Colonic mucosa (tissue), 4 donors: ENCODE results near the gene DOK4. TPM values are rescaled to one million over a fixed set of nuclear protein-coding genes. Genes with fewer than 3 reads are reported as not detected.

Source experiments
- DNase-seq: peaks from one replicate; pipeline ENCODE4 v3.0.0-alpha.2; 2020
- H3K27ac ChIP-seq: fragments of 200-600 bp; one replicate; pipeline ENCODE4 v1.8.0; 2021
- H3K27me3 ChIP-seq: fragments of 200-600 bp; one replicate; pipeline ENCODE4 v1.8.0; 2021
- H3K36me3 ChIP-seq: fragments of 200-600 bp; one replicate; pipeline ENCODE4 v1.8.0; 2021
- H3K4me1 ChIP-seq: fragments of 200-600 bp; one replicate; pipeline ENCODE4 v1.8.0; 2021; ENCODE audit warnings: mild to moderate bottlenecking
- H3K4me3 ChIP-seq: fragments of 200-600 bp; one replicate; pipeline ENCODE4 v1.8.0; 2021
- H3K9ac ChIP-seq, 2 donors: one replicate each; pipeline ENCODE4 v1.7.0; 2013; ENCODE audit warnings: control low read depth in 2 of 2, low read depth in 2 of 2, low read length in 2 of 2
- H3K9me3 ChIP-seq: fragments of 200-600 bp; one replicate; pipeline ENCODE4 v1.8.0; 2021
- intact Hi-C: fragments of 100-400 bp; cut with DNase I; formaldehyde crosslinking; loops from one replicate; pipeline ENCODE4 v1.14.1; 2022
- total RNA-seq, 2 donors: library from RNA; stranded (reverse); fragmentation: NEBNext Ultra II Directional in 1 of 2; extraction: Animal tissue kit (Norgen Biotek cat#: 25700) in 1 of 2; gene quantifications; one replicate each; pipeline ENCODE4 v1.2.1, GENCODE V29; 2021
- TF ChIP-seq, protein P1 (sequence below): fragments of 200-600 bp; IDR thresholded peaks from one replicate; pipeline ENCODE4 v1.8.0; 2022; ENCODE audit warnings: antibody characterized with exemption, mild to moderate bottlenecking
- donor health status: healthy.
- donor health status: DM: no; HTN: no; CAD: no.
- donor health status: DM: no; HTN: no; CAD: no.

The DOK4 gene
- total RNA-seq, 2 donors from 2014 or later: 121 to 141 TPM

DNA sequence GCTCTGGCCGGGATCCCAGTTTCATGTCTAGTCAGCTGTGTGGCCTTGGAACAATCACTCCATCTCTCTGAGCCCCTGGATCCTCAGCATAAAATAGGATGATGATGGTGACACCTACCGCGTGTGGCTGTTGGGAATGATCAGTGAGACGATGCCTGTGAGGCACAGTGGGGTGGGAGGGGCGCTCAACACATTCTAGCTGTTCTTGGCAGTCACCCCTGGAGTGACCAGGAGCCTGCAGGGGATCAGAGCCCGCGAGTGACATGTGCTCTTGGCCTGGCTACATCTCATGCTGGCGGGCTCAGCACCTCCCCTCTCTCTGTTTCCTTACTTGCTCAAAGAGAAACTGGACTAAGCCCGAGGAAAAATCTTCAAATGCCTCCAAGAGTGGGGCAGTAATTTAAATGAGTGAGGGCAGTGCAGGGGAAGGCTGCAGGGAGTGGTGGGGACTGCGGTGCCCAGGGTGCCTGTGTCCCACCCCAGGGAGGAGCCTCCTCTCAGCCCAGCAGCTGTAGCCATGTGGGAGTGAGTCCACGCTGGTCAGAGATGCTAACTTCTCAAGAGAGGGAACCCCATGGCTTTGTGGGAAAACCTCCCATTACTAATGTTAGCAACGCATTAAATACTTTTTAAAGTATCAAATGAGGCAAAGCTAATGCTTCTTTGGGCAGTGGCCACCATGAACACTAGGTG, 23.1 kb upstream of the DOK4 start:
- Histone ChIP-seq H3K4me3 (no peak overlapping the region), H3K27me3 (no peaks in the 10 kb centered on the region), H3K4me1 (no peaks in the 10 kb centered on the region), H3K9me3 (no peaks in the 10 kb centered on the region), H3K9ac (no peak overlapping the region), H3K27ac (no peak overlapping the region), H3K36me3 (no peaks in the 10 kb centered on the region)
- intact Hi-C loops: no loop called here
- no peak for DNase-seq
- TF ChIP-seq, protein P1, sequence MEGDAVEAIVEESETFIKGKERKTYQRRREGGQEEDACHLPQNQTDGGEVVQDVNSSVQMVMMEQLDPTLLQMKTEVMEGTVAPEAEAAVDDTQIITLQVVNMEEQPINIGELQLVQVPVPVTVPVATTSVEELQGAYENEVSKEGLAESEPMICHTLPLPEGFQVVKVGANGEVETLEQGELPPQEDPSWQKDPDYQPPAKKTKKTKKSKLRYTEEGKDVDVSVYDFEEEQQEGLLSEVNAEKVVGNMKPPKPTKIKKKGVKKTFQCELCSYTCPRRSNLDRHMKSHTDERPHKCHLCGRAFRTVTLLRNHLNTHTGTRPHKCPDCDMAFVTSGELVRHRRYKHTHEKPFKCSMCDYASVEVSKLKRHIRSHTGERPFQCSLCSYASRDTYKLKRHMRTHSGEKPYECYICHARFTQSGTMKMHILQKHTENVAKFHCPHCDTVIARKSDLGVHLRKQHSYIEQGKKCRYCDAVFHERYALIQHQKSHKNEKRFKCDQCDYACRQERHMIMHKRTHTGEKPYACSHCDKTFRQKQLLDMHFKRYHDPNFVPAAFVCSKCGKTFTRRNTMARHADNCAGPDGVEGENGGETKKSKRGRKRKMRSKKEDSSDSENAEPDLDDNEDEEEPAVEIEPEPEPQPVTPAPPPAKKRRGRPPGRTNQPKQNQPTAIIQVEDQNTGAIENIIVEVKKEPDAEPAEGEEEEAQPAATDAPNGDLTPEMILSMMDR: no peak

DNA sequence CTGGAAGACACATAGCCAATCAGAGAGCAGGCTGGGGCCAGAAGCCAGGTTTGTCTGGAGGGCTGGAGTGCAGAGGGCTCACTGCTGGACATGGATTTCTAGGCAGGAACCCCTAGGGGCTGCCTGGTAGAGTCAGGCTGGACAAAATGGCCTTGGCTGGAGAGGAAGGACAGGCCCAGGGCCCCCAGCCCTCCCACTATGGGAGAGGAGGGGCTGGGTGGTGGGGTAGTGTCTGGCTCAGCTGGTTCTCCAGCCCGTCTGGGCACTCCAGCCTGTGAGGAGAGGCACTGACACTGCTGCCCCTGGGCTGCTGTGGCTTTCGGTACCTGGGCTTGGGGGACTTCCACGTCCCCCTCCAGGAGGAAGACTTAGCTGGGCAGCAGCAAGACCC, 21.7 kb upstream of the DOK4 start:
- no peaks in the 10 kb centered on the region for H3K9me3 ChIP-seq
- no peak overlapping the region for H3K9ac ChIP-seq
- no peak overlapping the region for H3K27ac ChIP-seq
- TF ChIP-seq, protein P1: no peak
- intact Hi-C loops: no loop called here
- H3K27me3 ChIP-seq: no peaks in the 10 kb centered on the region
- no peaks in the 10 kb centered on the region for H3K36me3 ChIP-seq
- H3K4me3 ChIP-seq: no peak overlapping the region
- H3K4me1 ChIP-seq: no peaks in the 10 kb centered on the region
- DNase-seq: no peak

DNA sequence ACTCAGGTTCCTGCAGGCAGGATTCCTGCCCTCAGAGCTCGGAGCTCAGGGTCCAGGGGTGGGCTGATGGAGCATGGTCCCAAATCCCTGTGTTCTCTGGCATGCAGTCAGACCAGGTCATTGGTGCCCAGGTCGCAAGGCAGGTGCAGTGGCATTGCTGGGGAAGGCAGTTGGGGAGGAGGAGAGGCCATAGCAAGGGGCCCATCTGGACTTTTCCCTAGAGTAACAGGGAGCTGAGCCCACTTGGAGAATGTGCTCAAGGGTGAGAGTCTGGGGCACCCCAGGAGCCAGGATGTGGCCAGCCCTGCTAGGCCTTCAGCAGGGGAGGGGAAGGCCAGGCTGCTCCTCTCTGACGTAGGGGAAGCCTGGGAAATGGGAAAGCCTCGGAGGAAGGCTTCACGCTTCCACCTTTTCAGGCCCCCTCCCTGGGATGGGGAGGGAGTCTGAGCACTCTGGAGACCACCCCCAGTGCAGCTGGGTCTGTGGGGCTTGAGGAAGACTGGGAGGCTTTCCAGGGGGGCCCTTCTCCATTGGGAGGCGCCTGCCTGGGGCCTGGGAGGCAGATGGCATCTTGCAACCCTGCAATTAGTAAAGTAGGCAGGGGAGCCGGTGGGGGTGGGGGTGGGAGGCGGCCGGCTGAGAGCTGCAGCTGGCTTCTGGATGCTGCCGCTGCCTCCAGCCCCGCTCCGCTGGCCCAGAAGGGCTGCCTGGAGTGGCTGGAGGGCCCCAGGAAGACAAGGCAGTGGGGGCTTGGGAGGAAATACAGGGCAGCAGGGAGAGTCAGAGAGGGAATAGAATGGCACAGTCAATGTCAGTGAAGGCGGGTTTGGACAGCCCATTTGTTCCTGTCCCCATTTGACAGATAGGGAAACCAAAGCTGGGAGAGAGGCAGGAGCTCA, 21.1 kb upstream of the DOK4 start:
- no peak overlapping the region for H3K27ac ChIP-seq
- intact Hi-C loops: no loop called here
- no peaks in the 10 kb centered on the region for H3K27me3 ChIP-seq
- no peaks in the 10 kb centered on the region for H3K4me1 ChIP-seq
- TF ChIP-seq, protein P1: no peak
- no peak overlapping the region for H3K4me3 ChIP-seq
- H3K36me3 ChIP-seq: no peaks in the 10 kb centered on the region
- H3K9ac ChIP-seq: no peak overlapping the region
- H3K9me3 ChIP-seq: no peaks in the 10 kb centered on the region
- DNase-seq: no peak

DNA sequence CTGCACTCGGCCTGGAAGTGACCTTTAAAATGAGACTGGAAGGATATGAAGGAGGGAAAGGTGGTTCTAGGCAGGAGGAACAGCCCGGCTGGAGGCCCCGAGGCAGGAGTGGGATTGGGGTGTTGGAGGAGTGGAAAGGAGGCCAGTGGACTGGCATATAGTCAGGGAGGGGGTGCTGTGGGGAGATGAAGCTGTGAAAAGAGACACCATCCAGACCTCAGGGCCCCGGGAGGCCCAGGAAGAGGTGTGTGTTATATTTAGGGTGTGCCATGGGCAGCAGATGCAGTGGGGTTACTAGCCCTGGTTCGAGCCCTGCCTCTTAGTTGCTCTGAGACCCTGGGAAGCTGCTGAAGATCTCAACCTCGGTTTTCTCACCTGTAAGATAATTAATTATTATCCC, 18.9 kb upstream of the DOK4 start:
- intact Hi-C loops: no loop called here
- DNase-seq: no peak
- H3K27me3 ChIP-seq: no peaks in the 10 kb centered on the region
- H3K36me3 ChIP-seq: no peaks in the 10 kb centered on the region
- no peak overlapping the region for H3K4me3 ChIP-seq
- no peaks in the 10 kb centered on the region for H3K4me1 ChIP-seq
- TF ChIP-seq, protein P1: no peak
- H3K9ac ChIP-seq: no peak overlapping the region
- H3K27ac ChIP-seq: no peak overlapping the region
- H3K9me3 ChIP-seq: no peaks in the 10 kb centered on the region

DNA sequence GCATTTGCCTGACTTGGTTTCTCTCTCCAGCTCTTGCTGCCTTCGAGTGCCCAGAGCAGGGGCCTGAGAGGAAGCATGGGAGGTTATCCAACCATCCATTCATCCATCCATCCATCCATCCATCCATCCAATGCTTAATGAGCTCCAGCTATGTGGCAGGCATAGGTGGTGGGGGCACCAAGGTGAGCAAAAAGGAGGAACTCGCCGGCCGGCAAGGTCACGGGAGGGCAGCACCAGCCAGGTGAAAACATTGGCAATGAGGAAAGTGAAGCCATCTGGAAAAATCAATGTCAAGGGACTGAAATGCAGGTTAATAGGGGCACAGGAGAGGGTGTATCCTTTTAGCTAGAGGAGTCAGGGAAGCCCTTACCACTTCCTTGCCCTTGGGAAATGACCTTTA, 18.2 kb upstream of the DOK4 start:
- Histone ChIP-seq H3K9me3 (no peaks in the 10 kb centered on the region), H3K4me3 (no peak overlapping the region), H3K36me3 (no peaks in the 10 kb centered on the region), H3K27ac (no peak overlapping the region), H3K27me3 (no peaks in the 10 kb centered on the region), H3K9ac (no peak overlapping the region), H3K4me1 (no peaks in the 10 kb centered on the region)
- TF ChIP-seq, protein P1: no peak
- DNase-seq: no peak
- intact Hi-C loops: no loop called here
